Caki2 (cell line): ENCODE data around the gene CDKN2D. TPM values are rescaled to one million over a fixed set of nuclear protein-coding genes. Genes with fewer than 3 reads are reported as not detected.

ENCODE experiments used
- total RNA-seq: library from RNA; depleted of rRNA; stranded (reverse); fragments of >200 nt; shearing (Covaris generic); gene quantifications from 2 replicates; pipeline ENCODE4 v1.2.3, GENCODE V29; 2014; ENCODE audit warnings: low replicate concordance; rRNA removed

CDKN2D gene
- total RNA-seq, 1 experiment from 2014 or later: 8.5 TPM

Other genes with a start within 250 kb of the CDKN2D start
- 9.2 and 10.6 TPM in 2 replicates for gene RAVER1, start 235.4 kb downstream of the CDKN2D start, total RNA-seq
- gene ICAM3, start 229.4 kb downstream of the CDKN2D start, total RNA-seq: 10.1 and 12.2 TPM in 2 replicates
- 34.3 and 47.6 TPM in 2 replicates for gene TYK2, start 188.4 kb downstream of the CDKN2D start, total RNA-seq
- 120 and 175 TPM in 2 replicates for gene CDC37, start 165.4 kb downstream of the CDKN2D start, total RNA-seq
- 0.20 and 3.6 TPM in 2 replicates for gene PDE4A, start 148.4 kb downstream of the CDKN2D start, total RNA-seq
- gene KEAP1, start 65.6 kb downstream of the CDKN2D start, total RNA-seq: 98.3 and 114 TPM in 2 replicates
- 4.6 and 11.6 TPM in 2 replicates for gene S1PR5, start 51.5 kb downstream of the CDKN2D start, total RNA-seq
- 17.8 and 38.4 TPM in 2 replicates for gene ATG4D, start 25.1 kb downstream of the CDKN2D start, total RNA-seq
- gene KRI1, start 3.0 kb downstream of the CDKN2D start, total RNA-seq: 7.4 and 7.5 TPM in 2 replicates
- gene AP1M2, start 18.3 kb upstream of the CDKN2D start, total RNA-seq: 29.2 and 48.7 TPM in 2 replicates
- 7.1 and 13.1 TPM in 2 replicates for gene SLC44A2, start 56.6 kb upstream of the CDKN2D start, total RNA-seq
- gene ILF3, start 85.4 kb upstream of the CDKN2D start, total RNA-seq: 168 and 223 TPM in 2 replicates
- 32.2 and 57.9 TPM in 2 replicates for gene QTRT1, start 132.5 kb upstream of the CDKN2D start, total RNA-seq
- gene DNM2, start 149.1 kb upstream of the CDKN2D start, total RNA-seq: 331 and 362 TPM in 2 replicates